NCI-H2227 treated with DMSO at 0.1 percent for 48 hours (cell line): ENCODE data around the gene DSTYK.
"Not testable (repeated sequence)": the region's sequence is repeated elsewhere in the genome, so short reads cannot be mapped to it uniquely, and the experiment has no call there.

Source experiments
- DNase-seq: peaks from one replicate; lab custom pipeline; 2025; lab: John Stamatoyannopoulos, UW

DSTYK gene

DNA sequence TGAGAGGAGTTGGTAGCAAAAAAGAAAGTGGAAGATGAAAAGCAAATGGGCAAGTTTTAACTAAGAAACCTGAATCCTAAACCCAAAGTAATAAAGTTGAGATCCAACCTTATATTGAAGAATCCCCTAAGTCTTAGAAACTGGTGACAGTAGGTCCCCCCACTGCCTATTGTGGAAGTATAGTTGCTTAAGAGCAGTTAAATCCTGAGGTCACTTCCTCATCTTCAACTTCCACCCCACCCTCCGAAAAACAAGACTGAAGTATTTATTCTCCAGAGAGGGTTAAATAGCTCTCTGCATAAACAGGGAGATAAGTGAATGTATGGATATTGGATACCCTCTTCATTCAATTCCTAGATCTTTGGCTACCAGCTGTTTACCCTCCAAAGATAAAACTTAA, 3.3 kb upstream of the DSTYK start:
- DNase-seq, result no peak

DNA sequence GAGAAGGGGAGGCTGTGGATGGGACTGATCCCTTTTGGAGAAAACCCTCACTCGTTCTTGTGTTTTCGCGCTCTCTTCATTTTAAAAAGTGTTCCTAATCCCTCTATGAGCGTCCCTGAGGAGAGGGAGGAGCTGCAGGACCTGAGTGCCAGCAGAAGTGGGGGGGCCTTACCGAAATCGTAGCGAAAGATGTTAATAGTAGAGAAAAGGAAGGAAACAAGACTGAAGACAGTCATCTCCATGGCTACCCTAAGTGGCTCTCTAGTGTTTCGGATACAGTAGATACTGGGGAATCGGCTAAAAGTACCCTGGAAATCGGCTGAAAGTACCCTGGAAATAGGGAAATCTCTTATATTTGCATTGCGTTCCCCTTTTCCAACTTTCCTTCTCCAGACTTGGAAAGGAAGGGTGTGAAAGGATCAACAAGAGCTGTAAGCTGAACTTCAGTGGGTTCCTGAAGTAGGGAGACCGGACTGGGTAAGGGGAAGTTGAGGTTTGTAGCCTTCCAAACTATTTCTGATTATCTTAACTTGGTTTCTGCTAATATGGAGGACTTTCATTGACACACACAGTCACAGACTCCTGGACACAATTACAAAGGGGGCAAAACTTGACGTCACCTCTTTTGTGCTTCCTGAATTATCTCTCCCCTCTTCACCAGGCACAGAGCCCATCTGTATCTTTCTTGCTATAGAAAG, 486 bp upstream of the DSTYK start:
- peak; percentile 70 for DNase-seq

DNA sequence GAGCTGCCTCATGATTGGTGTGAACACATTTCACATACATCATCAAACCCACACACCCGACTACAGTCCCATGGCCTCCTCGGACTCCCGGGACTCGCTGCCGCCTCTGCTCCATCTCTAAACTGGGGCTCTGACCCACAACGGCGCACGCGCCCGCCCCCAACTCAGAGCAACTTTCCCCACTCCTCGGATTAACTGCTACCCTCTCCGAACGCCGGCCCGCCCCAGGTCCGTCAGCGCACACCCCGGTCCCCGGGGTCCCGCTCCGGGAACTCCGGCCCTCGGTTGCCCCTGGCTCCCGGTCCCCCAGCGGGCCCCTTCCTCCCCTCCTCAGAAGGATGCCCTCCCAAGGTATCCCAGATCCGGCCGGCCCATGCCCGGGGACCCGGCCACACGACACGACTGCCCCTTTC, 740 bp downstream of the DSTYK start:
- peak; percentile 19 for DNase-seq

DNA sequence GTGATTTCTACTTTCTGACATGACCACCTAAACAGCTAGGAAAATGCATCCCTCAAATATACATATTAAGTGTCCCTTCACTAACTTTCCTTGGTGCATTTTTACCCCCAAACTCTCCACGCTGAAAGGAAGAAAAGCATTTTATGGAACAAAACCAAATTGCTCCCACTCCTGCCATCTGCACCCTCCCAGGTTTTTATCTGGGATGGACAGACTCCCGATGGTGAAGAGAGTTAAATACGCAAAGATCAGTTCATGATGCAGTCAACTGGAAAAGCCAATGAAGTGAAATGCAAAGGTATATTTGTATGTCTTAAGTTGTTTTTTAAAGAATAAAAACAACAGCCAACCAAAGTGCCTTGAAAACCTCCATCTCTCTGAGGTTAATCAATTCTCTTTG, 2.7 kb downstream of the DSTYK start:
- no peak for DNase-seq

DNA sequence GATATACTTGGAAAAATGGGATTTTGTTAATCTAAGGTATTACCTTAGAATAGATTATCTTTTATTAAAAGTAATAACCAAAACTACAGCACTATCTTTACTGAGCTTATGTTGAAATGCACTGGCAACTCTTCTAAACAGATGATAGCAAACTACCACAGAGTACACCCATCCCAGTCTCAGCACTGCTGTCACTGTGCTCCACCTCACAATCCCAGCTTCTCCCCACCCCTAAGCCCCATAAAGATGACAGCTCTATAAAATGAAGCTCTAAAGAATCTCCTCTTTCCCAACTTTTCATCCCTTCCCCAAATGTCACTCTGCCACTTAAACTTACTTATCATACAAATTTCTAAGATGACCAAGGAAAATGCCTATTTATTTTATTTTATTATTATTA, 6.4 kb downstream of the DSTYK start:
- no peak for DNase-seq

DNA sequence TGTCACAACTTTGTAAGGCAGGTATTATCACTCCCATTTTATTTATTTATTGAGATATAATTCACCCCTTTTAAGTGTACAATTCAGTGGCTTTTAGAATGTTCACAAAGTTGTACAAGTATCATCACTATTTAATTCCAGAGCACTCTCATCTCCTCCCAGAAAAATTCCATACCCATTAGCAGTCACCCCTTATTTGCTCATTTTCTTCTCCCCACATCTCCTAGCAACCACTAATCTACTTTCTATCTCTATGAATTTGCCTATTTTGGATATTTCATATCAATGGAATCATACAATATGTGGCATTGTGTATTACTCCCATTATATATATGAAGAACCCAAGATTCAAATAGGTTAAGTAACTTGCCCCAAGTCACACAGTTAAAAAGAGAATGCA, 7.0 kb downstream of the DSTYK start:
- no peak for DNase-seq

DNA sequence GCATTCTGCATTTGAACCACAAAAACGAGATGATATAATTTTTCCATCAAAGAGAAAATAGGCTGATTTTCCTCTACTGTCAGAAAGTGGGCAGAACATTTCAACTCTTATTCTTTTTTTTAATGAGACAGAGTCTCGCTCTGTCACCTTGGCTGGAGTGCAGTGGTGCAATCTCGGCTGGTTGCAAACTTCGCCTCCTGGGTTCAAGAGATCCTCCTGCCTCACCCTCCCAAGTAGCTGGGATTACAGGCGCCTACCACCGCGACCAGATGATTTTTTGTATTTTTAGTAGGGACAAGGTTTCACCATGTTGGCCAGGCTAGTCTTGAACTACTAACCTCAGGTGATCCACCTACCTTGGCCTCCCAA, 11.6 kb downstream of the DSTYK start:
- no peak for DNase-seq

DNA sequence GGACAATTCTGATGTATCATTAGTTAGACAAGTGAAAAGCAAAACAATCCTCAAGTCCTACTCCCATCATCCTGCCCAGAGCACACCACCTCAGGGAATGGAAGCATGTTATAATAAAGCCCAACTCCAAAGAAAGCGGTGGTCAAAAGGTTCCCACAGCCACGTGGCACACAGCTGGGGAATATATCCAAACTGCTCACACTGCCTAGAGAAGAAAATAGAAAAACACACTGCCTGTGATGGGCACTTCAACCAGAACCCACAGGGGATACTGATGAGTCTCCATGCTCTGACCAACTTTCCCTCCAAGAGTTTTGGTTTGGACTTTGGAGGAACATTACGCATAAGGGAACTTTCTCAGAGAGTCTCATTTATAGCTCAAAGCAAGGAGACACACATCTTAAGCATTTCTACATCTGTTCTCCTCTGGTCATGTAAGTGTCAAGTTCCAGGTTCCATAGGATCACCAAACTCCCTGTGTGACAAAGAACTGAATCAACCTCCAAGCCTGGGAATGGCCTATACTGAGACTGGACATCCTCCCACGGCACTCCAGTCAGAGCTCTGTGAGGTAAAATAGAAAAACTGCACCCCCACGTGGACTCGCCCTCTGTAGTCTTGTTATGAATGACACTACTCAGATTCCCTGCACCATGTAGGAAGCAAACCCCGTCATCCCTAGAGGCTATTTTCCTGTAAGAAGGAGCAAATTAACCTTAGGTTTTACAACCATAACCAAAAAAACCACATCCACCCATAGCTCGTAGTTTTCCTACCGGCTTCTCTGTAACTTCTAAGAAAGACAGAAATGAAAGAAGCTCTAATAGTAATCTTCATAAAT, 12.2 kb downstream of the DSTYK start:
- no peak for DNase-seq

DNA sequence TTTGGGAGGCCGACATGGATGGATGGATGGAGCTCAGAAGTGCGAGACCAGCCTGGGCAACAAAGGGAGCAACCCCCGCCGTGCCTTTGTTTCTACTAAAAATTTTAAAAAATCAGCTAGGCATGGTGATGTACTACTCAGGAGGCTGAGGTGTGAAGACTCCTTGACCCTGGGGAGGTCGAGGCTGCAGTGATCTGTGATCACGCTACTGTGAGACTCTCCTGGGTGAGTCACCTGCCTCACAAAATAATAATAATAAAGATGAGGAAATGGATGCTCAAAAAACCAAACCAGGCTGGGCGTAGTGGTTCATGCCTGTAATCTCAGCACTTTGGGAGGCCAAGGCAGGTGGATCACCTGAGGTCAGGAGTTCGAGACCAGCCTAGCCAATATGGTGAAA, 19.2 kb downstream of the DSTYK start:
- no peak for DNase-seq

DNA sequence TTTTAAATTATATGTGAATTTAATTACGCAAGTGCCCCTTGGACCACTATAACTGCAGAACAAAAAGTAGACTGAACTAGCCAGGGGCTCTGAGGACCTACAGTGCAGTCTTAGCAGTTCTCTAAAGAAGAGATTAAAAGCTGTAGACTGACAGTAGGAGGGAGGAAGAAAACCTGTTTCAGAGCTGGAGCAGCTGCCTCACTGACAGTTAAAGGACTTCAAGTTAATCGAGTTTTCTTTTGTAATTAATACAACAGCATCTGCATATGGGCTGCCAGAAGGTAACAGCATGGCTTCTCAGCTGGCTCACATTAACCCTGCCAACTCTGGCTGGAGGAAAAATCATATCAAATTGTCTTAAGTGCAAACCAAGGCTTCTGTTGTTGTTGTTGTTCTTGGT, 19.9 kb downstream of the DSTYK start:
- DNase-seq, result no peak

DNA sequence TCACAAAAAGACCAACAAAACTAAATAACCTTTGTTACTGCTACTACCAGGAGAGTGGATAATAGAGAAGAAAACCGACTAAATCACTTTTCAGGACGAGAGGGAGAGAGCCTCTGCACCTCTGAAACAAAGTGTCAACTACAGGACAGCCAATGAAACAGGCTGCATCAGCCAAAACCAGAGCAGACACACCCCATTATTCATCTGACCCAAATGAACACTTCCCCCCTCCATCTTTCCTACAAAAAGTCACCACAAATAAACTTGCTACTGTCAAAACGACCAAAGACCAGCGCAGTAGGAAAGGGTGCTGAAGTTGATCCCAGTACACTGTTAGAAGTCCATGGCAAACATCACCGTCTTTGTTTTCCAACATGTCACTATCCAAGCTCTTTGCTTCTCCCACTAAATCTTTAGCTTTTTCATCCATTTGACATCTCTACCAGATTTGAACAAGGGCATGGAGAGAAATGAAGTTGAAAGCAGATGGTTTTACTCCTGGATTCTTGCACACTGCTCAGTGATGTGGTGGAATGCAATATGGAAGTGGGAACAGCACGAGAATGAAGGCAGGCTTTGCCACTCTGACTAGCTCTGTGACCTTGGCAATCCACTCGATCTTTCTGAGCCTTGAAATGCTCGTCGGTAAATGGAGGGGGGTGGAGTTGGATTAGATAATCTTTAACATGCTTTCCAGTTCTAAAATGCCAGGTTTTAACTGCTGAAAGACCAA, 20.5 kb downstream of the DSTYK start:
- no peak for DNase-seq

DNA sequence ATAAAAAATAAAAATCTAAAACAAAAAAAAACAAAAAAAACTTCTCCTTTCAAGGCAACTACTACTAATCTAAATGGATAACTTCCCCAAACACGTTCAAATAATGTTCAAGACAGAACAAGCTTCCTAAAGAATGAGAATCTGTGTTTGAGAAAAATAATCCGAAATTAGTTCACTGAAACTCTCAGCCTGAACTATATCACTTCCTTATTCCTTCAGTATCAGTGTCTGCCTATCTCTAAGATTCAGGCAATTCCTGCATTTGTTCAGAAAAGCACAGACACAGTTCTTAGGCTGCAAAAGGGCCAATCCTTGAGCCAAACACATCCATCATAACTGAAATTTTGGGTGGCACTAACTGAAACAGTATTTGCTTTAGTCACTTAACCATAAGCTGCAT, 22.4 kb downstream of the DSTYK start:
- DNase-seq, result no peak

DNA sequence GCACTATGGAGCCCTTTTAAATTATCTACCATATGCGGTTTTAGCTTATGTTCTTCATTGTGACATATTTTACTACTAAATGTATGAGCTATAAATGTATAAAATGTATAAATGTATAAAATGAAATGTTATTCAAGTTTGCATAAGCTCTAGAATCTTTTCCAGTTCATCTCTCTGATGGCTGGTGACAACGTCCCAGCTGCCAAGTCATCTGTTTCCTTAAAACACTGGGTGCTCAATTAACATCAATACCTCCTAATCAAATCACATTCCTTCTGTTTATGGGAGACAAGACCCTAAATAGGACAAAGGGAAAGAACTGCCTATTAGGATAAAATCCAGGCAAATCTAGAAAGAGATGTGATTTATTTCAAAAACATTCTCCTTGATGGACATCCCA, 22.9 kb downstream of the DSTYK start:
- no peak for DNase-seq

DNA sequence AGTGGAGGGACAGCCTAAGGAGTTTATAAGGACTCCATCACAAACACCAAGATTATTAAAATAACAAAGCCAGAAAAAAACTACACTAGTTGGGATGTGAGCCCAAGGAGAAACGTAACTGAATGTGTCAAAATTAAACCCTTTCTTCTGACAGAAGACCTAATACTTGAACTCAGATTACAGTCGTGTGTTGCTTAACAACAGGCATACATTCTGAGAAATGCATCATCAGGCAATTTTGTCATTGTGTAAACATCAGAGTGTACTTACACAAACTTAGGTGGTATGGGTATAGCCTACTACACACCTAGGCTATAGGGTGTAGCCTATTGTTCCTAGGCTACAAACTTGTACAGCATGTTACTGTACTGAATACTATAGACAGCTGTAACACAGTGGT, 23.4 kb downstream of the DSTYK start:
- no peak for DNase-seq

DNA sequence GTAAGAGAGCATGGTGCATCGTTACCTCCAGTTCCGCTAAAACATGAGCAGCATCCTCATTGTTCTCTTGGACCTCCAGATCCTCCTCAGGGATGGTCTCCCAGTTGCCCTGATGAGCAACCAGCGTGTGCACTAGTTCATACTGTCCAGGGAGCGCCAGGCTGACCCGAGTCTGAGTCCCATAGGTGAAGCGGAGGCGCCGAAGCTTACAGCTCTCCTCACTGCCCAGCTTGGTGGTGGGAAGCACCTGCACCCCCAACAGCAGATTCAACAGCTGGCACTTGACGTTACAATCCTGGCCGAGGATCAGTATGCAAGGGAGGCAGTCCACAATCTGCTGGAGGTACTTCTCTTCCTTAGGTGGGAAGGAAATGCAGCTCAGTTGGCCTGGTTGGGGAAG, 24.1 kb downstream of the DSTYK start:
- no peak for DNase-seq

DNA sequence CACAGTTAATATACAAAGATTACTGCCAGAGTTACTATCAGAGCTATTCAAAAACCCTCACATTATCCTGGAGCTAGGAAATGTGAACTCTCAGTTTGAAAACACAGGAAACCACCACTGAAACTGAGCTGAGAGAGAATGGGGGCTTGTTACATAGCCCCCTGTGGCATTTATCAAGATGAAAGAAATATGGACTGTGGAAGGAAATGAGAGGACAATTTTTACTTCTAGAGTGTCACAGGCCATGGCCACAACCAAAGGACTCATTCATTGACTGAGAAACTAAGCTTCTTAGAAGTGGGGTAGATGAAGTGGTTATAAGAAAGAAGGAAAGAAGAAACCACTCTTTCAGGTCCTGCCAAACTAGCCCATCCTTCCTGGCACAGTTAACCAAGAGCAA, 25.3 kb downstream of the DSTYK start:
- no peak for DNase-seq

DNA sequence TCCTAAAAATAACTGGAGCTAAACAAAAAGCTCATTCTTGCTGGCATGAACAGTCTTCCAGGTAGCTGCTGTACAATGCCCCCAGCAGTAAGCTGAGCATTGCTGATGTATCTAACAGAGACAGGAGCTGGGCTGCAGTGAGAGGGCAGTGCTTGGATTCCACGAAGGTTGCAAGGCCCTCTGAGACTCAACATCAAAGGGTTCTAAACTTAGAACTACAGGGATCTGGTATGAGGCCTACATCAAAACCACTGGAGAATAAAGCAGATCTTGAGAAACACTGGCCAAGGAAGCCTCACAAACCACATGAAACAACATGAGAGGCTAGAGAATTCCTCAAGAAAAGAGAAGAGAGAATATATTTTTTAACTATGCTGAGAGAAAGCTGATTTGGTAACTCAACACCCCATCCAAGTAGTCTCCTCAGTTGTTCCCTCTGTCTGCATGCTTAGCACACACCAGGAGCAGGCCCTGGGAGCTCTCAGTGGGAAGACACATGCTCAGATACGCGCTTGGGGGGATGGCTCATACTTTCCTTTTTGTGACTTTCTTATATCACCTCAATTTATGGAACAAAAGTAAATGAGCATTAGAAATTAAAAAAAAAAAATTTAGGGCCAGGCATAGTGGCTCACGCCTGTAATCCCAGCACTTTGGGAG, 27.7 kb downstream of the DSTYK start:
- no peak for DNase-seq

DNA sequence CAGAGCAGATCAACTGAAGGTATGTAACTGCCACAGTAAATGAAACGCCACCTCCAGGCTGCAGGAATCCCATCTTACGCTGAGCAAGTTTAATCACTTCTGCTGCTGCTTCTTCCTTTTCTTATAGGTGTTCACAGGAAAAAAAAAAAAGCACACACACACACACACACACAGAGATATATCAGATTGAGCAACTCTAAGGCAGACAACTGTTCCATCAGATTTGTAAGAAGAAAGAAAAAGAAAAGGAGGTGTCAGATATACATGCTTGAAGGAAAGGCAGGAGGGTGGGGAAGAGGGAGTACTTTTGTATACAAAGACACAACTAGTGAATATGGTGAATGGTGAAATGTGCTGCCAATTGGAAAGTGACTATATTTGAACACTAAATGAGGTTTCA, 28.6 kb downstream of the DSTYK start:
- DNase-seq, result no peak

DNA sequence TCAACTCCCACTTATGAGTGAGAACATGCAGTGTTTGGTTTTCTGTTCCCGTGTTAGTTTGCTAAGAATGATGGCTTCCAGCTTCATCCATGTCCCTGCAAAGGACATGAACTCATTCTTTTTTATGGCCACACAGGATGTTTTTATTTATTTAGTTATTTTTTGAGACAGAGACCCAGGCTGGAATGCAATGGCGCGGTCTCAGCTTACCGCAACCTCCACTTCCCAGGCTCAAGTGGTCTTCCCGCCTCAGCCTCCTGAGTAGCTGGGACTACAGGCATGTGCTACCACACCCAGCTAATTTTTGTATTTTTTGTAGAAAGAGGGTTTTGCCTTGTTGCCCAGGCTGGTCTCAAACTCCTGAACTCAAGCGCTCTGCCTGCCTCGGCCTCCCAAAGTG, 31.2 kb downstream of the DSTYK start:
- DNase-seq, result not testable (repeated sequence)

DNA sequence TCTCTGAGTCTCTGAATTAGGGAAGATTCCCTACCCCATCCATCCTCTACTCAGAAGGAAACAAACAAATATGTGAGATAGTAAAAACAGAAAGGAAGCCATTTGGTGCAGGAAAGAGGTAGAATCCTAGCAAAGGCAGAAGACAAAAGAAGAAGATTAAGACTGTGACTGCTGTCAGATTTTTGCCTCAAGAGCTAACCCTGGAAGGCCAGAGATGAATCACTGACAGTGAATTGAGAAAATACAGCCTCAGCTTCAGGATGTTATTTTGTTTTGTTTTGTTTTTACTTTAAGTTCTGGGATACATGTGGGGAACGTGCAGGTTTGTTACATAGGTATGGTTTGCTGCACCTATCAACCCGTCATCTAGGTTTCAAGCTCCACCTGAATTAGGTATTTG, 31.7 kb downstream of the DSTYK start:
- no peak for DNase-seq

DNA sequence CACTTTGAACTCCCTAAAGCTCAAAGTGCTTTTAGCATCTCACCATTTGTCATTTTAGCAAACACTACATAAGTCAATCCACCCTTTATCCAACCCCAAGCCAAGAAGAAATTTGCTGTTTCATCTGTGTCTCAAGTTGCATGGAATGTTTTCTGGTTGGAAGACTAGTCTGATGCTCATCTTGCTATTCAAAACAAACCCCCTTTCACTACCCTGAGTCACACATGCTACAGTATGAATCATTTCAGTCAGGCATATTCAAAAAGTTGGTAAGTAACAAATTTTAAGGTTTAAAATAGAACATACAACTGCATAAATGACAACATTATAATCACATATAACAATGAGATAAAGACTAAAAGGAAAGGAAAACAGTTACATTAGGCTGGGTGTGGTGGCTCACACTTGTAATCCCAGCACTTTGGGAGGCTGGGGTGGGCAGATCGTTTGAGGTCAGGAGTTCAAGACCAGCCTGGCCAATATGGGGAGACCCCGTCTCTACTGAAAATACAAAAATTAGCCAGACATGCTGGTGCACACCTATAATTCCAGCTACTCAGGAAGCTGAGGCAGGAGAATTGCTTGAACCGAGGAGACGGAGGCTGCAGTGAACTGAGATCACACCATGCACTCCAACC, 38.7 kb downstream of the DSTYK start:
- no peak for DNase-seq

DNA sequence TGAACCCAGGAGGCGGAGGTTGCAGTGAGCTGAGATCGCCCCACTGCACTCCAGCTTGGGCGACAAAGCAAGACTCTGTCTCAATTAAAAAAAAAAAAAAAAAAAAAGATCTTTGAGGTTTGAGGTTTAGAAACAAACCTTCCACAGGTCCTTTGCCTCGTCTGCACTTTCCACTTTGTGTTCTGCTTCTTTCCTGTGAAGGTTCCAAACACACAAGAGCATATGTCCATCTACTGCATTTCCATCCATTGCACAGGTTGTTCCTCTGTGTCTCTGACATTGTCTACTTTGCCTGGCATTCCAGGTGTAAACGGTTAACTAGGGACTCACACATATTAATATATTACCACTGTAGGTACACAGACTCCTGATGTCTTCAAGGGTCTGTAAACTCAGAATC, 40.1 kb downstream of the DSTYK start:
- DNase-seq, result no peak
